HS-27A (cell line): Measurements from ENCODE around the gene OBI1.

Source experiments
- DNase-seq: peaks from one replicate; pipeline ENCODE4 v3.0.0-alpha.2; 2012; ENCODE audit warnings: low read depth, missing footprints

The OBI1 gene

DNA sequence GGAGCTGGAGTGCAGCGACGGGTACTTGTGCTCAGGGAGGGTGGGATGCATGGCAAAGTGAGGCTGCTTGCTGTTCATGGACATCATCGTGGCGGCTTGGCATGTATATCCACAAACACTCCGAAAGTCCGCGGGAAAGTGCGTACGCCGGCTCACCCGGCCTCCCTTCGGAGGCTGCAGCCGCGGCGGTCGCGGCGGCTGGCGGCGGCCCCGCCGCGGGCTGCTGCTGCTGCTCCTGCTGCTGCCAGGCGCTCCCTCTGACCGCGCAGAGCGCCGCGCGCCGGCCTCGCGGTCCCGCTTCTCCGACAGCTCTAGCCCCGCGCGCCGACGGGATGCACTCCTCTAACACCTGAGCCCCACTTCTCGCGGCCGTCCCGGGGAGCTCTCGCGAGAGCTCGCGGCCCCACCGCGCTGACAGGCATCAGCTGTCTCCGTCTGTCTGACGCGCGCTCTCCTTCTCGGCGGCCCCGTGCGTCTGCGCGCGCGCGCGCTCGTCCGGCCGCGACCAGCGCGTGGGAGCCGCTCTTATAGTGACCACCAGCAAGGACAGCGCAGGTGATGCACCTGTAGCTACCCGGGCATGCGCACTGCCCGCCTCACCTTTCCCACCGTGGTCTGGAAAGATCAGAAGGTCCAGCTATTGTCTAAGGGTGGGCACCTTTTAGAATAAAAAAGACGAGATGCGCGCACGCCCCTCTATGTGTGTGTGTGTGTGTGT, 55.6 kb downstream of the OBI1 start, which contains the start of gene POU4F1:
POU4F1 (minus strand) TSS at position 313 of the 718 bp plus-strand sequence; CDS start at position 87, 226 bp downstream.
- DNase-seq: no peak

DNA sequence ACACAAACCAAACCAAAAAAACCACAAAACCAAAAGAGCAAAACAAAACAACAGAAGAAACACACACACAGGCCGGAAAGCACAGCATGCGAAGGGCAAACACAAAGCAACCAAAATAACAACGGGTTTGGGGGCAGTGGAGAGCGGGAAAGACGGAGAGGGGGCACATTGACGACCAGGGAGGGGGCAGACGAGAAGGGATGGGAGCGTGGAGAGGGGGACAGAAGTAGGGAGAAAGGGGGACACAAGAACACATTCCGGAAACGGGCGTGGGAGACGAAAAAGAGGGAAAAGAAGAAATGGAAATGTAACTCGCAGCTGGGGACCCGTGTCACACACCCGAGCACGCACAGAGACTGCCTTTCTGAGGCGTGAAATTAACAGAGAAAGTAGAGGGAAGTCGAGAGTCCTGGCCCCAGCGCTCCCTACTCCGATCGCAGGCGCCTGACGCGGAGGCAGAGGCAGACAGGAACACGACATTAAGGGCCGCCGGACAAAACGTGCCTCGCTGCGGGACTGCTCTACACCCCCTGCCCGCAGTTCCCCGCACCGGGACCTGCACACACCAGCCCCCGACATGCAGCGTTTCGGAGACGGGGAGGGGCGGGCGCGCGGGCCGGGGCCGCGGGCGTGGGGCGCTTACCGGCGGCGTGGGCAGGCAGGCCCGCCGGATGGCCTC, 56.3 kb downstream of the OBI1 start:
- DNase-seq: no peak

DNA sequence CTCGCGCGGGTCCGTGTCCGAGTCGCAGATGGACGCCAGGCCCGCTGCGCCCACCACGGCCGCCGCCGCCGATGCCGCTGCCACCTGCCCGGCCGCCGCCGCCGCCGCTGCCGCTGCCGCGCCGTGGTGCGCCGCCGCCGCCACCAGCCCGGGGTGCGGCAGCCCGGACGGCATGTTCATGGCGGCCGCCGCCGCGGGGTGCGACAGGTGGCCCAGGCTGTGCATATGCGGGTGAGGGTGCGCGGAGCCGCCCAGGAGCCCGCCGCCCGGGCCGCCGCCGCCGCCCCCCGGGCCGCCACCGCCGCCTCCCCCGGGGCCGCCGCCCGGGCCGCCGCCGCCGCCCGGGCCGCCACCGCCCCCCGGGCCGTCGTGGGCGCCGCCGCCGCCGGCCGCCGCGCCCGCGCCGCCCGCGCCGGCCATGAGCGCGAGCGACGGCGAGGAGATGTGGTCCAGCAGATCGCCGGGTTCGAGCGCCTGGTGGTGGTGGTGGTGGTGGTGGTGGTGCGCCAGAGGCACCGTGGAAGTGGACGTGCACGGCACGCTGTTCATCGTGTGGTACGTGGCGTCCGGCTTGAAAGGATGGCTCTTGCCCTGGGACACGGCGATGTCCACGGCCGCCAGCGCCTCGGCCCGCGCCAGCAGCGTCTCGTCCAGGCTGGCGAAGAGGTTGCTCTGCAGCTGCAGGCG, 56.9 kb downstream of the OBI1 start:
- DNase-seq: no peak

DNA sequence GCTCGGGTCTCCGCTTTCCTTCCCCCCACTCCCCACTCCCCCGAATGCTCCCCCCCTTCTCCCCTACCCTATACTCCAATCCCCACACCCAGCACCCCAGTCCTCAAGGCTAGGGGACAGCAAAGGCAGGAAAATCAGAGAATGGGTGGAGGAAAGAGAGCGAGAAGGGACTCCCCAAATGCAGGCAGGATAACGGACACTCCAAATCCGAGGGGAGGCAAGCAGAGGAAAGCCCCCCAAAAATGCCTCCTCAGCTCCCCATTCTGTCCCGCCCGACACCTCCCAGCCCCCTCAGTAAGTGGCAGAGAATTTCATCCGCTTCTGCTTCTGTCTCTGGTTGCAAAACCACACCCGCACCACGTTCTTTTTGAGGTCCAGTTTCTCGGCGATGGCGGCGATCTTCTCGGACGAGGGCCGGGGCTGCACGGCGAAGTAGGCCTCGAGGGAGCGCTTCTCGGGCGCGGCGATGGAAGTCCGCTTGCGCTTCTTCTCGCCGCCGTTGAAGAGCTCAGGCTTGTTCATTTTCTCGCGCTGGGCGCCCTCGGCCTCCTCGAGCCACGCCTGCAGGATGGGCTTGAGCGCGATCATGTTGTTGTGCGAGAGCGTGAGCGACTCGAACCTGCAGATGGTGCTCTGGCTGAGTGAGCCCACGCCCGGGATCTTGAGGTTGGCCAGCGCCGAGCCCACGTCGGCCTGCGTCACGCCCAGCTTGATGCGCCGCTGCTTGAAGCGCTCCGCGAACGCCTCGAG, 57.7 kb downstream of the OBI1 start:
- DNase-seq: no peak

DNA sequence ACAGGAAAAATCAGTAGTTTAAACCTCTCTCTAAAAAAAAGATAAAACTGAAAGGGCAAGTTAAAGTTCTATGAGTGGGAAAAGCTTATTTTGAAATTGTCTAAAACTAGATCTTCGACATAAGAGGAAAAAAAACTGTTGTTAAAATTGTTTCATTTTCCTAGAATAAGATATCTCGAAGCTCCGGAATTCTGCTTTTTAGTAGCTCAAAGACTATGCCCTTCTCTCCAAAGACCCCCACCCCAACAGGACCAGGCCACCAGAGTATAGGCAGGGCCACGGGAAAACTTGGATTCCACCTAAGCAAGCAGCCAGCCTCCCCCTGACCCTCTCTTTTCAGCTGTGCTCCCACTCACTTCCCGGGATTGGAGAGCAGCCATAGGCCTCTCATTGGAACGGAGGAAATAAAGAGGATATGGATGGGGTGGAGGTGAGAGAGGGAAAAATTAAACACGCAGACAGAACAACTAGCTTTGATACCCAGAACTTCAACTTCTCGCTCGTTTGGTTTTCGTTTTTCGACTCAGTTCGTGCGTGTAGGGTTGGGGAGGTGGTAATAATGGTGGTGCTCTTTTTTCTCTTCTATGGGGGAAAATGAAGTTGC, 58.6 kb downstream of the OBI1 start:
- no peak for DNase-seq

DNA sequence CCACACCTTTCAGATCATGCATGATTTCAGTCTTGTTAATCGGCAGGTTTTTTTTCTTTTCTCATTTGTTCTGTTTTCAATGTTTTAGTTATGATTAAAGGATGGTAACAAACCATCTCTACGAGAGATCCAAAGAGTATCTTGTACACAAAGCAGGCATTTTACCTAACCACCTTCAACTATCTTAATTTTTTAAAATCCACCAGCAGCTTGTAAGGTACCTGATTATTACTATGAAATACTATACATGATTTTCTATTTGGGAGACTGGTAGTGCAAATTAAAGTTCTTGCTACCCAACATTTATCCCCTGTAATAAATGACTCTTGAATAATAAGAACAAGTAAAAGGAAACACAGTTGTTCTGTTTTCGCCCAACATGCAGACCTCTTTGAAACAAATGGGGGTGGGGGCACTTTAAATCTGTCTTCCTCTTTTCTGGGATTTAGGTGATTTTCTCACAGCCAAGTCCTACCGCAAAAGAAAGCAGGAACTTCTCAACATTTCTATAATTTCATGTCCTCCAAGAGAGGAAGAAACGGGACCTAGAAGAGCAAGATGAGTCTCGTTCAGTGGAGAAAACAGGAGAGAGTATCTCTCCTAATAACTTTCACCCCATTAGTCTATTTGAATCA, 59.2 kb downstream of the OBI1 start:
- DNase-seq: no peak

DNA sequence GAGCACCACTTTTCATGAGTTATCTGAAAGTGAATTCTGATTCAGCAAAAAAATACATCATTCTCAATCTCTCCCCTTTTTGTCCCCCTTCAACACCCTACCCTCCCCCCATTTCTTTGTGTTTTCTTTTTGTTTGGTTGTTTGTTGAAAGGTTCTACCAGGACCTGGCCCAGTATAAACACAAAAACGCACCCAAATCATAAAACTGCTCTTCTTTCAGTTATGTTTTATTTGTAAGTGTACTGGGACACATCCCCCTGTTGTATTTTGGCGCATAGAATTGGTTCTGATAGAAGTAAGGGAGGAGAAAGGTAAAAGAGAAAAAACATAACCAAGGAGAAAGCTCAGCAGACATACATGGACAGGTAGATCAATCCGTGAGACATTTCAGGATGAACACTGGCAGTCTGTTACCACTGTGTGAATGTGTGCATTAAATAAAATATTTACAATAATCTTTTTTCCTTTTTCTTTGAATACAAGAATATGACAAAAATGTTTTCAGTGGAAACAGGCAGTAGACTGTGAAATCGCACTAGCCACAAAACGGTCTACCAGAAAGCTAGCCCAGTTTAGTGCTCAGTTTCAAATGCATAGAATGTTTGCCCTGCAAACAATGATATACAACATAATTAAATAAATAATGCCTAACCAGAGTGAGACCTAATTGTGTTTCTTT, 59.9 kb downstream of the OBI1 start:
- no peak for DNase-seq

DNA sequence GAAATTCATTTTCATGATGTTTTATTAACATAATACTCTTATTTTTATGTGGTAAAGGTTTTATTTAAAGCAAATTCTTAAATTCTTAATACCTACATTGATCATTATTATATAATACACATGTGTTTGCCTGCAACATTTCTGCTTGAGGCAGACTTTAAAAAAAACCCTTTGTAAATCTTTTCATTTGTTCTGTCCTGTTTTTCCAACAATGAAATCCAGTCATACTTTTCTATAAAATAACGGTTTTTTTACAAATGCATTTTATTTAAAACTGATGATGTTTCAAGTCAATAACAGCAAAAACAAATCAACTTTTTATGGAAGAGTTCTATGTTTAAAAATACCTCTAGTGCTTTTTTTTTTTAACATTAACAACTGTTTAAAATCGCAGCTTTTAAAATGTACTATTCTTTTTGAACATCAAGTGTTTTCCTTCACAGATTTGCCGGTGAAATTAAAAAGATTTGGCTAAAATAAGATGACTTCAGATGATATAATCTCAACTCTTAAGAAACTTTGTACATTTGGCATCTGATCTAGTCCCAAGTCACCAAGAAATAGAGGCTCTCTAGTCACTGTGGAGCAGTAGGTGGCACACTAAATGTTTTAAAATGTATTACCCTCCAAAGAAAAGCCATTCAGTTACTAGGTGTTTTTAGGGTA, 60.7 kb downstream of the OBI1 start:
- no peak for DNase-seq

DNA sequence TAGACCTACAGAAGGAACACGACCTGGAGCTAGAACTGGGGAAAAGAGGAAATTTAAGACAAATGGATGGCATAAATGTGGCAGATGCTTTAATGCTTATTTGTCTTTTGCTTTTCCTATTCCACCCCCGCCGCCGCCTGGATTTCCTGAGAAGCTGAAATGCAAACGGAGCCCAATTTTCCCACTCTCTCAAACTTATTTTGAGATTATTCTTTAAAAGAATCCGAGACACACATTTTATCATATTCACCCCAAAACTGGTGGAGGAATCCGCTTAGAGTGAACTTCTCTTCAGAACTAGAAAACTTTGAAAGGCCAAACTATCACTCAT, 61.4 kb downstream of the OBI1 start:
- DNase-seq: no peak

DNA sequence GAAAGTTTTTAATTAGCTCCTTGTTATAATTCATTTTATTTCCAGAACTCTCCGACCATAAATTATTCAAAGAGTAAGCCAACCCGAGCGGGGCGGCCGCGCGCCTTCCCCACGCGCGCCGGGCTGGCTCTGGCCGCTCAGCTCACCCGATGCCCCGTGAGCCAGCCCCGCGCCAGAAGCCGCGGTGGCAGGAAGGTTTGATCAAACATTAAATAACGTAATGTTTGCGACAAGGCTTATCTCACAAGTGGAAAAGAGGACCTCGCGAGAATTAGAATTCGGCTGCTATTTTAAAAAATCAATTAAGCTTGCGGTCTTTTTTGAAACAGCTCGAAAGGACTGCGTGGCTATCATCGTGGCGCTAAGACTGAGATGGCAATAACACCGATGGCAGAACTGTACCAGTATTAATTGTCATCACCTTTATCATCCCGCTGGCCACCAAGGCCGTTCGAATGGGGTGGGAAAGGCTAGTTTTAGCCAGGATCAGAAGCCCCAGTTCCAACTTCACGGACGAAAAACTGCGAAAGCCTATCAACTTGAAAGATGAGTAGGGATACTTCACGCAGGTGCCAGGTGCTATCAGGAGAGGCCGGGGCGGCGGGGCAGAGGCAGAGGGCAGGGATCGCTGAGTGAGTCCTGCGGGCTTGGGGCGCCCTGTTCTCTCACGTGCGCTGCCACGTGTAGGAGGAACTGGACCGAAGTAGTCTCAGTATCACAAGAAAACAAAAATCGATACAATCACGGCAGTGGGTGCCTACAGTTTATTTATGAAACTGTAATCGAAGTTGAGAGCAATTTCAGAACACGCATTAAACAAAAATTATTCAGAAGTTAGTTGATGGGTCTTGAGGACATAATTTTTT, 62.0 kb downstream of the OBI1 start:
- no peak for DNase-seq

DNA sequence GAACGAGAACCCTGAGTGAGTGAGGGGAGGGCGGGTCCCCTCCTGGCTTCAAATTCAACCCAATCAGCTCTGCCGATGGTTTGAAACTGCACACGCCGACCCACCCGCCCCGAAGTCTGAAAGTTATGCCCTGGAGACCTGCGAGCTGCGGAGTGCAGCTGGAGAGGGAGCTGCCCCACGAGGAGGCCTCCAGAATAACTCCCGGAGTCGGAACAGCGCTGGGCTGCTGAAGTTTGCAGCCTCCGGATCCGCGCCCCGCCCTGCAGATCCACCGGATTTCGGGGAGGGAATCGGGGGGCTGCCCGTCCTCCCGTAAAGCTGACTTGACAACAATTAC, 62.6 kb downstream of the OBI1 start:
- no peak for DNase-seq

DNA sequence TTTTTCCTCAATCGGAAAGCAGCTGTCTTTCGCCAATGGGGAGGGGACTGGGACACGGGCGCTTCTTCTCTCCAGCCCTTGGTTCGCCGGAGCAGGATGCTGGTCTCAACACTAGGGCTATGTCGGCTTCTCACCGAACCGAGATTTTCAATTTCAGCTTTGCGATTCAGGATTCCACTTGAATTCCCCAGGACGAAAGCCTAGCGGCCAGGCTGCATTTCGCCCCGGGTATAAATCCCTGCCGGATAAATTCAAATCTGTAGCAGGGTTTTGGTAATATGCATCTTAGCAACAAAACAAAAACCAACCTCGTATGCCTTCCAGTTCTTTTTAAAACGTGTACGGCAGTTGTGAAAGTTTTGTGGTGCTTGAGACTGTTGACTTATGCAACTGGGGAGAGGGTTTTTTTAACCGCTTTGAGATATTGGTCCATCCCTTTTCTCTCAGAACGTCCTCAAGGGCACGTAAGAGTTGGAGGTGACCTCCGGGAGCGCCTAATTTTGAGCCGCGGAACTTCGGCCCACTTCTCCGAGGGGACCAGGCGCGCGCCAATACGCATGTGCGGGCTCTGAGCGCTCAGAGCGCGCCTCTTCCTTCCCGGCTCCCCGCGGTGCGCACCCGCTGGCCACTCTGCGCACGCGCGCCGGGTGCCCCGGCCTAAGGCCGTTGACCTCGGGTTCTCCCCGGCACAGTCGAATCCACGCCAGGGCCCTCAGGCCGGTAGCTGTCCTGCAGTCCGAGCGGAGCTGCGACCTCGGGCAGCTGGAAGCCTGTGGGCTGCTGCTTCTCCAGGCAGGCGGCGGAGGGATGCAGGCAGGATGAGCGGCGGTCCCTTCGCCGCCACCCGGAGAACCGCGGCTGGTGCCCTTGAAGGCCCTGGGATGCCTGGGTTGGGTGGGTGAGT, 63.2 kb downstream of the OBI1 start:
- no peak for DNase-seq

DNA sequence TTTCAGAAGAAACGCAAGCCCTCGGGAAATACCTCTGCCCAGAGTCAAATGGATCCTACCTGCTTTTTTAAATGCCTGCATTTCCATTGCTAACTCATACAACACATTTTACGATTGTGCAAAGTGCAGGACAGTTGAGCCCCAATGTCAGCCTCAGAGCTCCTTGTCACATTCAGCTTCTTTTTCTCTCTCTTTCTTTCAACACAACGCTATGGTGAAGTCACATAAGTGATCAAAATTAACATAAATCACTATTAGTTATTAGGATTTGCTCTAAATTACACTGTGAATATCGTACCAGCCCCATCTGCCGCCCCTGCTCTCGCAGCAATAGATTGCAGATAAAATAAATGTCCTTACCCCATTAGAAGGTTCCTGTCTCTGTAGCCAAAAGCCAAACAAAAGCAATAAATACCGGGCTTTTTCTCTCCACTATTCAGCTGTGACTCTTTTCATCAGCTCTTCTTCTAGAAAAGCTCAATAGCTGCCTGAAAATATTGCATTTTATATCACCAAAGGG, 64.4 kb downstream of the OBI1 start:
- DNase-seq: no peak

DNA sequence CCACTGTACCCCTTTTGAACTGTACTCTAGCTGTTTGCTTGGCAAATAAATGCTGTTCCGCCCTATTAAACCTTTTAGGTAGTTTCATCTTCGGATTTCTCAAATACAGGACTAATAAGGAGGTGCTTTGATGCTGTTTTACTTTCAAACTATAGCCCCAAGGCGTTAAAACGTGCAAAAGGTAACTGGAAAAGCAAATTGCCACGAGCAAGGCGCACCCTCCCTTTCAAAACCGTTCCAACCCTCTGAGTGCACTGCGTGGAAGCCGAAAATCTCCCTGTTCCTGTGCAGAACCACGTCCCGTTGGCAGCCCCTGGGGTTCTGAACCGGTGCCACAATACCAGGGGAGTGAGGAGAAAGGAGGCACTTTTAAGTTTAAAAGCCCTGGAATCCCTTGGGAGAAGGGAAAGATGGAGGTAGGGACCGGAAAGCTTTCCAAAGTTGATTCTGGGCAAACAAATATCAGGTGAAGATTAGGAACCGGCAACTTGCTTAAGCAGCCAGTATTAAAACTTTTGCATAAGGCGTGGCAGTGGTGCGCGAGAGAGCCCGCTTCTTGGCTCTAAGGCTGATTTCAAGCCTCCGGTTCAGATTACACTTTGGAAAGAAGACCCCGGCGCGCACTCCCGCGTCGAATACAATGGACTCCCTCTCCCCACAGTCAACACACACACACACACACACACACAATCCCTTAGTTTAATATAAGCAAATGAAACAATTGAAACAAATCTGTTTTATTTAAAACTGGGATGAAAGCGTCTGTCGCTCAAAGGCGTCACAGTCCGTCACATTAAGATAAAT, 65.1 kb downstream of the OBI1 start:
- no peak for DNase-seq

DNA sequence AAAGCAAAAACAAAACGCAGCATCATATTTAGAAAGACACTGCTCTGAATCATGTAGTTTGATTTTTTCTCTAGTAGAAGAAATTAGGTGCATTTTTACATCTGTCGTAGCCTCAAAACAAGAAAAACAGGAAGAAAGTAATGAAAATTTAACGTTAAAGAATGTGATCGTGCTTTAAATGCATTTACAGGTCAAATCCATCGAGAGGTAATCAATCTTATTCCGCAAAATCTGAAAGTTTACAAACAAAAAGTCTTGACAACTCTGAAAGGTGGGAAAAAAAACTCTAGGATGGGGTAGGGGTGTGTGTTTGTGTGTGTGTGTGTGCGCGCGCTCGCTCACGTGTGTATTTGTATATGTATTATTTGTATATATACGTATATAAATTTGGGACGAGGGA, 65.8 kb downstream of the OBI1 start:
- DNase-seq: no peak

DNA sequence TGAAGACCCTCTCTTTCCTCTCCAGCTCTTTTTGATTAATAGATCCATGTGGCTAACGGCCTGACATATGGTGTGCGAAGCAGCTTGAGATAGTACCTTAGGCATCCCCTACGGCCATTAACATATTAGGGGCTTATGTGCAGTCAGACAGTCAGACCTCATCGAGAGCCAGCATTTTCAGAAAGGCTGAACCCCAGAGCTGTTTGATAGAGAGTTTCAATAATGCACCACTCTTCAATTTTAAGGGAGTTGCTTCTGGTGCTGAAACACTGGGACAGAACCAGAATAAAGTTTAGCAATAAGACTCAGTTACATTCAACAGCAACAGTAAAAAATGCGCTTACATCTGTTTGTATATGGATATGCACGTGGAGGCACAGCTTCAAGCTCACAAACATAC, 66.4 kb downstream of the OBI1 start:
- DNase-seq: no peak

DNA sequence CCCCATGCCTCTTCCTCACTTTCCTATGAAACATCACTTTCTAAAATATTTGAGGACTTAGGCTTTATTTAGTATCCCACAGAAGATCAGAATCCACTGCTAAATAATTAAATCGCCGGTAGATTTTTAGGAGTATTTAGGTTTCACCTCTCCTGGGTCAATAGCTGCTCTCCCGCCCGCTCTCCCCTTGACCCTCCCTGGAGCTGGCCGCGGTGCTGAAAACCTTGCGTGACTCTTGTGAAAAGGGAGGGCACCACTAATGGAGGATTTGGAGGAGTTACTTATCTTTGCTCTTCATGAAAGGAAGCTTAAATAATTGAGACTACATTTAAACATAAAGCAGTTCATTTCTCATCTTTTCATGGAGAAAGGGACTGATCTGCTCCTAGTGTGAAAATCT, 69.7 kb downstream of the OBI1 start:
- no peak for DNase-seq

DNA sequence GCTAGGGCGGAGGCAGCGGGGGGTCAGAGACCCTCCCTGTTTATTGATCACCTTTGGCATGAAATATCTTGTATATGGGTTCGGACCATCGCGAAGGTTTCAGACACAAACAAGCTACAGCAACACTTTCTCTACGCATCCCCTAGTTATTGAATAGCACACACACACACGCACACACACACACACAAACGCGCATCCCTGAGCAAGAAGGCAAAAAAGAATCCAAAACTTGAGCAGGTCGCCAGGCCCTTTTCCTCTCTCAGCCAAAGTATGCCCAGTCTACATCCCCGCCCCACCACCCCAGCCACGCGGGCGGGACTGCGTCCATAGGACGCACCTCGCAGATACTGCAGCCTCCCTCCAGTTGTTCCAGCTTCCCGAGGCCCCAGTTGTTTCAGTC, 71.6 kb downstream of the OBI1 start:
- no peak for DNase-seq
